Tibial artery (tissue), 4 donors: ENCODE measurements around the gene PAF1.
"Not testable (repeated sequence)": the region's sequence is repeated elsewhere in the genome, so short reads cannot be mapped to it uniquely, and the experiment has no call there.

ENCODE experiments used
- DNase-seq, 2 donors: peaks; one replicate each; pipeline ENCODE4 v3.0.0-alpha.2; 2019
- H3K27ac ChIP-seq, 2 donors: fragments of 200-600 bp; sonication (generic) in 1 of 2; 1 replicate in 1 of 2; 2 replicates in 1 of 2; pipeline ENCODE4 v1.5.1; 2018 to 2019; ENCODE audit warnings: mild to moderate bottlenecking in 1 of 2
- H3K27me3 ChIP-seq, 2 donors: fragments of 200-600 bp; sonication (generic) in 1 of 2; one replicate each; pipeline versions ENCODE4 v1.5.1 to v1.6.0; 2016 to 2019
- H3K36me3 ChIP-seq, 3 donors: fragments of 200-600 bp; sonication (generic) in 2 of 3; one replicate each; pipeline ENCODE4 v1.5.1; 2016 to 2019; ENCODE audit warnings: mild to moderate bottlenecking in 2 of 3
- H3K4me1 ChIP-seq, 4 donors: fragments of 200-600 bp; sonication (generic) in 2 of 4; 1 replicate in 3 of 4; 2 replicates in 1 of 4; pipeline ENCODE4 v1.5.1; 2016 to 2019
- H3K4me3 ChIP-seq, 2 donors: fragments of 200-600 bp; sonication (generic) in 1 of 2; 1 replicate in 1 of 2; 2 replicates in 1 of 2; pipeline ENCODE4 v1.5.1; 2018 to 2019; ENCODE audit warnings: mild to moderate bottlenecking in 2 of 2
- H3K9me3 ChIP-seq, 3 donors: fragments of 200-600 bp; sonication (generic) in 1 of 3; one replicate each; pipeline ENCODE4 v1.5.1; 2016 to 2019
- CTCF ChIP-seq, 2 experiments: fragments of 200-600 bp in 1 of 2; fragments of 450-650 bp in 1 of 2; IDR thresholded peaks; one replicate each; pipeline ENCODE4 v1.5.1; 2017 to 2019; ENCODE audit warnings: antibody characterized with exemption in 2 of 2, mild to moderate bottlenecking in 1 of 2, moderate library complexity in 1 of 2
- intact Hi-C: fragments of 100-400 bp; cut with DNase I; formaldehyde crosslinking; loops from one replicate; pipeline ENCODE4 v1.15.0; 2023; ENCODE audit warnings: low total_unique reads

The PAF1 gene

GRCh38 chr19:39380521-39381502, 10.1 kb downstream of the PAF1 start:
- intact Hi-C loops, result no loop called here

GRCh38 chr19:39379865-39380396, 11.0 kb downstream of the PAF1 start:
- peaks cover 81 to 97% (median 90%) of the 10 kb centered on the region in 3 donors for H3K36me3 ChIP-seq
- no peak for TF ChIP-seq CTCF (IDR thresholded peaks at IDR 0.05)
- H3K9me3 ChIP-seq, result no peaks in the 10 kb centered on the region
- no peak overlapping the region for H3K4me3 ChIP-seq
- no peaks in the 10 kb centered on the region for H3K27me3 ChIP-seq
- intact Hi-C loops, result no loop called here
- no peaks in the 10 kb centered on the region for H3K4me1 ChIP-seq
- H3K27ac ChIP-seq, result no peak overlapping the region
- no peak for DNase-seq

More at GRCh38 chr19:39380521-39381502, 10.1 kb downstream of the PAF1 start:
- TF ChIP-seq CTCF (IDR thresholded peaks at IDR 0.05), result no peak
- Histone ChIP-seq H3K4me1 (no peaks in the 10 kb centered on the region), H3K4me3 (no peak overlapping the region), H3K27ac (no peak overlapping the region), H3K9me3 (no peaks in the 10 kb centered on the region), H3K27me3 (no peaks in the 10 kb centered on the region), H3K36me3 (peaks cover 80 to 100% (median 94%) of the 10 kb centered on the region in 3 donors)
- DNase-seq, result no peak

DNA sequence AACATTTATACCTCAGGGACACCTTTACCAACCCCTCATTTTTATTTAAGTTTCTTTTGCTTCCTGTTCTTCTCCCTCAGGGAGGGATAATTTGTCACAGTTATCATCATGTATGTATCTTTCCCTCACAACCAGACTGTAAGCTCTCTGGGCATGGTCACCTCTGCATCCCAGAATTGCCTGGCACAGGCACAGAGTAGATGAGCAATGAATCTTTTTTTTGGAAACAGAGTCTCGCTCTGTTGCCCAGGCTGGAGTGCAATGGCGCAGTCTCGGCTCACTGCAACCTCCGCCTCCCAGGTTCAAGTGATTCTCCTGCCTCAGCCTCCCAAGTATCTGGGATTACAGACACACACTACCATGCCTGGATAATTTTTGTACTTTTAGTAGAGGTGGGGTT, 11.5 kb downstream of the PAF1 start:
- H3K9me3 ChIP-seq, H3K27me3 ChIP-seq, H3K4me3 ChIP-seq, H3K27ac ChIP-seq, DNase-seq, H3K4me1 ChIP-seq, intact Hi-C loops: not testable (repeated sequence)
- H3K36me3 ChIP-seq, result peaks cover 81 to 92% (median 90%) of the 10 kb centered on the region in 3 donors

DNA sequence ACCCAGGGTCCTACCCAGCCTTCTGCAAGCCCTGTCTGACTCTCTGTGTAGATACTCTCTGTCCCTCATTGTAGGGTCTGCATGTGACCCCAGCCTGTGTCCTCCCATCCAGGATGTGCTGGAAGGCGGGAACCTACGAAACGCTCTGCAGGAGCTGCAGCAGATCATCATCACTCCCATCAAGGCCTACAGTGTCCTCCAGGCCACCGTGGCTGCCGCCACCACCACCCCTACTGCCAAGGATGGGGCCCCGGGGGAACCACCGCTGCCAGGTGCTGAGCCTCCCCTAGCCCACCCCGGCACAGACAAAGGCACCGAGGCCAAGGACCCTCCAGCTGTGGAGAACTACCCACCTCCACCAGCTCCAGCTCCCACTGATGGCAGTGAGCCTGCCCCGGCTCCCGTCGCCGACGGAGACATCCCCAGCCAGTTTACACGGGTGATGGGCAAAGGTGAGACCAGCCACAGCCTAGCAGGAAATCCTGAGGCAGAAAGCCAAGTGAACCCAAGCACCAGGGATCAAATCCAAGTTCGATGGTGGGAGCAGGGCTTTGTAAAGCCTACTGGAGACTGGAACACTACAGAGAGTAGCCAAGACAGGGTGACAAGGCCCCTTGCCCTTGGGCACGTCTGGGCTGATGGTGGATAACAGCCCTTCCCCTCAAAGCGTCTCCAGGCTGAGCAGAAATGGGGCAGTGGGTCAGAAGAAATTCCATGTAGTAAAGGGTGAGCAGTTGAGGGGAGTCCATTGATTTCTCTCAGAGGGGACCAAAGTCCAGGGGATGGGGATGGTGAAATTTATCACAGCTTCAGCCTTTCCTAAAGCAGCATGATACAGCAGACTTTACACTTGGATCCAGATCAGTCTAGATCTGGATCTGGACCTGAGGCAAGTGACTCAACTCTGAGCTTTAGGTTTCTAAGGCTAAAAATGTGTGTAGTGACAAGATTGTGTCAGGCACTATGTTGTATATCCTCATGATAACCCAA, 13.2 kb downstream of the PAF1 start:
- Histone ChIP-seq H3K36me3 (peaks cover 70 to 75% (median 74%) of the 10 kb centered on the region in 3 donors), H3K27ac (no peak overlapping the region), H3K4me3 (no peak overlapping the region), H3K4me1 (peaks cover 8 to 16% (median 14%) of the 10 kb centered on the region in 4 donors), H3K9me3 (no peaks in the 10 kb centered on the region), H3K27me3 (no peaks in the 10 kb centered on the region)
- TF ChIP-seq CTCF (IDR thresholded peaks at IDR 0.05), result no peak
- intact Hi-C loops, result no loop called here
- no peak for DNase-seq

DNA sequence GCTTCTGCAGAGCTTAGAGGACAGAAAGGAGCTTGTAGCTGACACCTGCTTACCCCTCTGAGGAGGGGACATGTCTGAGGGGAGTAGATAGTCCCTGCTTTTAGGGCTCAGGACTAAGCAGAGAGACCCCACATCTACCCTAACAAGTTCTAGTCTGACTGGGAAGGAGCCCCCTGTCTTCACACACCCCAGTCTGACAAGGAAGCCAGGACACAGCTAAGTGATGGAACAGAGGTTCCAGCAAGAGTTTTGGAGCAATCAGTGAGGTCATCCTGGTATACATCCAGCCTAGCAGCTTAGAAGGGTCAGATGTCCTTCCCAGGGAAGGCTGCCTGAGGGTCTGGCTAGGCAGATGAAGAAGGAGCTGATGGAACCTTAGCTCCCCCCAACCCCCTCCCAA, 15.0 kb downstream of the PAF1 start:
- no peak for DNase-seq
- Histone ChIP-seq H3K9me3 (no peaks in the 10 kb centered on the region), H3K27me3 (no peaks in the 10 kb centered on the region), H3K4me3 (no peak overlapping the region), H3K4me1 (peaks cover 8 to 32% (median 22%) of the 10 kb centered on the region in 4 donors), H3K27ac (no peak overlapping the region), H3K36me3 (peaks cover 56 to 64% (median 60%) of the 10 kb centered on the region in 3 donors)
- intact Hi-C loops, result no loop called here
- no peak for TF ChIP-seq CTCF (IDR thresholded peaks at IDR 0.05)
